Right ventricle myocardium superior (tissue), 1 donor: ENCODE data around the gene RRP15. TPM values are rescaled to one million over a fixed set of nuclear protein-coding genes. Genes with fewer than 3 reads are reported as not detected.

ENCODE experiments used
- ATAC-seq: fragments of 200-7000 bp; cut with Tn5 transposase; one replicate; pipeline ENCODE4 v1.9.1; 2020; ENCODE audit warnings: mild to moderate bottlenecking; ENCODE audit not compliant: poor library complexity
- DNase-seq: peaks from one replicate; pipeline ENCODE4 v3.0.0-alpha.2; 2020
- intact Hi-C: fragments of 100-400 bp; cut with DNase I; formaldehyde crosslinking; loops from one replicate; pipeline ENCODE4 v1.11.2; 2022
- total RNA-seq: library from RNA; stranded (reverse); fragmentation: NEBNext Ultra II Directional; extraction: Animal tissue kit (Norgen Biotek cat#: 25700); gene quantifications from one replicate; pipeline ENCODE4 v1.2.1, GENCODE V29; 2021
- donor health status: DM: no; HTN: yes; CAD: no; lungs with severe emphysema.

The RRP15 gene
- total RNA-seq, 1 donor from 2014 or later: 21.7 TPM

DNA sequence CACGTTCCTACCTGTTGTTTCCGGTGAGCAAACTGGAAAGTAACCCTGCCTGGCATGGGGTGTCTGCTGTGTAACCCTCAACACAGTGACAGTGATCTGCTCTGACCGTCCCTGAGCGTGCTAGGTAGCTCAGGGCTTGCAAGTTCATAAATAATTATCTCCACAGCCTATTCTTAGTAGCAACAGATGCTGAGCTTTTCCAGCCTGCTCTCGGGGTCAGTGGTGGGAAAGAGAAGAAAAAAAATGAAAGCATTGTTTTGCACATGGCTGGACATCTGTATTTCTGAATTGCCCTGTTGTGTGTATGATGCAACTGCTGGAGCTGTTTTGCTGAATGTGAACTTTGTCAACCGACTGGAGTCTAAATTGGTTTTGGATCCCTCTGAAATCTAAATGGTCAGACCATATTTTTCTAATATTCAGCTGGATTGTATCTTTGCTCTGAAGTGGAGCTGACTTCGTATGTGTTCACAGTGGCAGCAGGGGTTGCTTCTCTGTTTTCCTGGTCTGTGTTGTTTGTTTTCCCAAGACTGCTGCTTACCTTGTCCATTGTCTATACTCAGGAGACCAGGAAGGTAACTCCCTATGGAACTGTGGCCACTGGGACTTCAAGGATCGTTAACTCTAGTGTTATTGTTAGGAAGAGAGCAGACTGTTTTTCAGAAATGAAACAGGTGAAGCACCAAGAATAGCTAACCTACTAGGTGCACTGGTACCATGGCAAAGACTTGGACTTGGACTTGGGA lies 87.0 kb downstream of the RRP15 start:
- DNase-seq: no peak
- intact Hi-C loops: no loop called here
- peak; percentile 73 for ATAC-seq

DNA sequence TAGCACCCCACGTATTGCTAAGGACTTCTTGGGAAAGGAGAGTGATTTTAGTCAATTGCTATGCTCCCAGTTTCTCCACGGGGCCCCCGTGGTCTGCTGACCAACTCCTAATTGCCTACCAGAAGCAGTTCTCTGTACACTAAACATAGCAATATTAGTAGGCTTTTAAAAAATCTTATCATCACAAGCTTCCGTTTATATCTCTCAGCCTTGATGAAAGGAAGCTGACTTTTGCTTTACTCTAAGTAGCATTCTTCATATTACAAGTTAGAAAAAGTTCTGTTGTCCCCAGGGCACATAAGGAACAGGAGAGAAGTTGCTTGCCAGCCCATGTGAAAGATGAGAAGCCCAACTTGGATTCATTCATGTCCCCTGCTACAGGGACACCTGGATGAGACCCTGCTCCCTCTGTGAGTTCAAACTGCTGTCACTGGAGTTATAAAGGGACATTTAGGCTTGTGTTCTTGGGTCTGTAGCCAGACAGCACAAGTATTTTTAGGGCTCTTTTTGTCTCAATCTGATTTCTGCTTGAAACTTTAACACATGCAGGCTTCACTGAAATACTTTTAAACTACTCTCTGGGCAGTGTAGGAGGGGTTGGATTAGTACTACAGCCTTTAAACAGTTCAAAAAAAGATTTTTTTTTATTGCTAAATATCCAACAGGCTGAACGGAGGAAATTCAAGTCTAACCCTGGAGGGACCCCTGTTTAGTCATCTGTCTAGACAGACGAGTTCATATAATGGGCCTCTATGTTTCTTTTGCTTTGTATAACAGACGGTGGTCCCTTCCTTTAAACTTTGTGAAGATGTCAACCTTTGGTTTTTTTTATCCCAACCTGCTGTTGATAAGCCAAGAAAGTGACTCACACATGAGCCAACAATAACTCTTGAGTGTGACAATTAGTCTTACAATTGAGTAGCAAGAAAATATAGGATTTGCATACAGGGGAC lies 89.6 kb downstream of the RRP15 start:
- intact Hi-C loops: no loop called here
- no peak for DNase-seq
- peak; percentile 42 for ATAC-seq

DNA sequence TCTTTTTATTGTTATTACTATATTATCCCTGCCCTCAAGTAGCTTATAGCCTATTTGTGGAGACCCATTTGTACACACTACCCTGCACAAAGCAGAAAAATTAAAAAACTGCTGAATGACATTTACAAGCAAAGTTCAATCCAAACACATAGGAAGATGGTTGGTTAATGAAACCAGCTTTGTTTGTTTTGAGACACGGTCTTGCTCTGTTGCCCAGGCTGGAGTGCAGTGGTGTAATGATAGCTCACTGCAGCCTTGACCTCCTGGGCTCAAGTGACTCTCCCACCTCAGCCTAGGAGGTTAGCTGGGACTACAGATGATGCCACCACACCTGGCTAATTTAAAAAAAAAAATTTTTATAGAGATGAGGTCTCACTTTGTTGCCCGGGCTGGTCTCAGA lies 91.6 kb downstream of the RRP15 start:
- no peak for DNase-seq
- intact Hi-C loops: no loop called here
- ATAC-seq: no peak

DNA sequence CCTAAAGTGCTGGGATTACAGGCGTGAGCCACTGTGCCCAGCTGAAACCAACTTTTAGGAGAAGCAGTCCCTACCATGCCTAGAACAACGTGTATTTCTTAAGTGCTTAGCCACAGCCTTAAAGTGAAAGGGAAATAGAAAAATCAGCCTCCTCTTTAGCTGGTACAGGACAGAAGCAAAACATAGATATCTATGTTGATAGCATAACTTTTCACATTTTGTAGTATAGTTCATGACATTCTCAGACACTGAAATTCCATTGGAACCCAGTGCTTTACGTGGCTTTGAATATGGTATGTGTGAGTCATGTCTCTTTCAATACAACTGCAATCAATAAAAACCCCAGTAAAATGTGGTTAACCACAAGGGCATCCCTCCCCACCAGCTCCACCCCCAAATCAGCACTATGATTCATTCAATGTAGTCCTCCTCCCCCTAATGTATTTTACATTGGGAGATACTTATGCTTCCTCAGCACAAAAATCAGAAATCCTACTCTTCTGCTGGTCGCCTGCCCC lies 92.1 kb downstream of the RRP15 start:
- ATAC-seq: no peak

DNA sequence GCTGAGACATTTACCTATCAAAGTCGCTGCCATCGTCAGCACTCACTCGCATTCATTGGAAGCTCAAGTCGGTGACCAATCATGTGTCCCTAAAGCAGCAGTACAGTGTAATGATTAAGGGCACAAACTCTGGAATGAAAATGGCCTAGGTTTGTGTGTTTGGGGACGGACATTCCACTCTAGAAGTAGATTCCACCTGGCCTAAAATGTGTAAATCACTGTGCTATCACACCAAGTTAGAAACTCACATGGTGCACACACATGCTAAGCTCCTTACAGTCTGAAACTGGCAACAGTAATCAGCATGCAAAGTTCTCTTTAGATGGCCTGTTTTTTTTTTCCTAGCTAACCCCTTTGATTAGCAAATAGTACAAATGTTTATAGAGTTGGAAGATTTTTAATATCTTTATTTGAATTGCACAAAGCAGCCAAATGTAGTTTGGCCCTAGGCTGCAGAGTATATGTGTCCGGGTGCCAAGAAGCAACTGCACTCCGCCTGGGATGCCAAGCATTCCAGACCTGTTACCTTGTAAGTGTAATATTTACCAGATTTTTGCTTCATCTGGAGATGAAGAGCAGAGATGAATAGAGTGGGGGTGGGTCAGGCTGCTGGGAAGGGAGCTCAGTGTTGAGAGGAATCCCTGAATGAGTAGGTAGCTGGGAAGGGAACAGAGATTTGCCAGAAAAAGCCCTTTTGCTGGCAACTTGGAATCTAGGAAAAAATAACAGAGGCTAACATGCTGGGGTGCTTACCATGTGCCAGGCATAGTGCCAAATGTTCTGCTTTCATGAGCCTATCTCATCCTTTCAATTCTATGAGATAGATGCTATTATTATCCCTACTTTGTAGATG lies 95.3 kb downstream of the RRP15 start:
- intact Hi-C loops: no loop called here
- DNase-seq (no peak), ATAC-seq (peak; percentile 45)

More for the DNA sequence above, 92.1 kb downstream of the RRP15 start:
- no peak for DNase-seq
- intact Hi-C loops: no loop called here

DNA sequence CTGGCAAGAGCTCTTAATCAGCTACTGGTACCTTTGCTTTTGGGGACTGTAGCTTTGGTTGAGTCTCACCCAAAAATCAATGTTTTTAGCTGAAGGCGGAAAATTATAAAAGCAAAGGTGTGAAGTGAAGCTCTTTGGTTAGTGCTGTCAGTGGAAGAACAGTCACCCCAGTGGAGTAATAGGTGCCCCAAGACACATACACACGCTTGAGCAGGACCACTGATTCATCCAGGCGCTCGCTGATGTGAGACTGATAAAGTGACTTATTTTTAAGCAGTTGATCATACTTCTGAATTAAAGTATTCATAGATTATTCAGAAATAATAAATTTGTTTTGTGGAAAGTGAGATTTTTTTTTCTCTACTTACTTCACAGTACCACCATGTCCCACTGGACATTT lies 97.2 kb downstream of the RRP15 start:
- no peak for DNase-seq
- intact Hi-C loops: no loop called here
- no peak for ATAC-seq

DNA sequence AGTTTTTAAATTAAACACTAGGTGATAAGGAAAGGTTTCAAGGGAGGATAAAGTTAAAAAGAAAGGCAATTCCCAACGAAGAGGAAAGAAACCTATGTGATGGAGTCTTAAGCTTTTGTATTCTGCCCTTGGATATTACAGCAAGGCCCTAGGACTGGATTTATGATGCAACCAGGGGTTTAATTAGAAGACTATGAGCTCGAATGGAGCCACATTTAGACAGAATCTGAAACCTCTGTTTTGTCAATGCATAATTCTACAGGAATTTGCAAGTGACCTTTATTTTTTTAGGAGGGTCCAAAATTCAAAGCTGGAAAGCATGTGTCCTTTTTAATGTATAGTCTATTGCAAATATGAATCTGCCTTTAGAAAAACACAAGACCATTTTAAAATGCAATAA lies 98.0 kb downstream of the RRP15 start:
- ATAC-seq: no peak
- intact Hi-C loops: no loop called here
- no peak for DNase-seq

DNA sequence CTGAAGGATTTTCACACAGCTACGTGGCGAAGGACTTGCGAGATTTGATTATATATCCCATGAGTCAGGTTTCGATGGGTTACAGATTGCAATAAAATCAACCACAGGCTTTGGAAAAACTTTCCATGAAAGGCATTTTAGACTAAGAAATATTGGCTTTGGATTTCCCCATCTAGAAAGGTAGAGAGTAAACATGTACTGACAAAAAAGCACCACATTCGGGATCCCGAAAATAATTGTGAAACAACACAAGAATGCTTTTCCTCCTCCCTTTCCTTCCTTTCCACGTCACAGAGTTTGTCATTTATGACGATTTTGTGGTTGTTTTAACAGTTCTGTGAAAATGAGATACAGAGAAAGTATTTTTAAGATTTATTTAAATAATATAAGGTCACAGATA lies 98.6 kb downstream of the RRP15 start:
- intact Hi-C loops: no loop called here
- ATAC-seq (no peak), DNase-seq (no peak)

DNA sequence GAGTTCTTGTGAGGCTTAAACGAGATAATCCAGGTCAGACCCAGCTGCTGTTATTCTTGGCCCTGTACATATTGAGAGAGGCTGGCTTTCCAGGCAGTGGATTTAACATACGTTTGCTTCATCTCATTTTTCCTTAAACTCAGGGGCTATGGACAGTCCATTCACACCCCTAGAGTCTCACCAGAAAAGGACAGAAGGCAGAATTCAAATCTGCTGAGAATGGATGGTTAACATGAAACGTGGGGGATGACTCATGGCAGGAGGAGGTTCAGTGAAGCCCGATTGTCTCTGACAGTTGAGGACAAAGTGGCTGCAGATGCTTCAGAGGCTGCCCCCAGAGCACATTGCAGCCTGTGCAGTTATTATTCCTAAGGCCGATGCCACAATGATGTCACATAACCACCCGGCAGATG lies 99.5 kb downstream of the RRP15 start:
- DNase-seq (no peak), ATAC-seq (no peak)
- intact Hi-C loops: no loop called here

Other genes with a start within 250 kb of the RRP15 start
- 1.5 TPM for gene TGFB2, start 60.0 kb downstream of the RRP15 start, total RNA-seq